ENCODE data around the gene TTLL9.

Gene TTLL9

GRCh38 chr20:31951530-31952453, 81.4 kb downstream of the TTLL9 start, which contains the start of gene PDRG1:
Gene PDRG1 (minus strand): TSS chr20:31952046. CDS start chr20:31951961, 85 bp downstream.
- TF ChIP-seq, protein P1, sequence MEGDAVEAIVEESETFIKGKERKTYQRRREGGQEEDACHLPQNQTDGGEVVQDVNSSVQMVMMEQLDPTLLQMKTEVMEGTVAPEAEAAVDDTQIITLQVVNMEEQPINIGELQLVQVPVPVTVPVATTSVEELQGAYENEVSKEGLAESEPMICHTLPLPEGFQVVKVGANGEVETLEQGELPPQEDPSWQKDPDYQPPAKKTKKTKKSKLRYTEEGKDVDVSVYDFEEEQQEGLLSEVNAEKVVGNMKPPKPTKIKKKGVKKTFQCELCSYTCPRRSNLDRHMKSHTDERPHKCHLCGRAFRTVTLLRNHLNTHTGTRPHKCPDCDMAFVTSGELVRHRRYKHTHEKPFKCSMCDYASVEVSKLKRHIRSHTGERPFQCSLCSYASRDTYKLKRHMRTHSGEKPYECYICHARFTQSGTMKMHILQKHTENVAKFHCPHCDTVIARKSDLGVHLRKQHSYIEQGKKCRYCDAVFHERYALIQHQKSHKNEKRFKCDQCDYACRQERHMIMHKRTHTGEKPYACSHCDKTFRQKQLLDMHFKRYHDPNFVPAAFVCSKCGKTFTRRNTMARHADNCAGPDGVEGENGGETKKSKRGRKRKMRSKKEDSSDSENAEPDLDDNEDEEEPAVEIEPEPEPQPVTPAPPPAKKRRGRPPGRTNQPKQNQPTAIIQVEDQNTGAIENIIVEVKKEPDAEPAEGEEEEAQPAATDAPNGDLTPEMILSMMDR (IDR thresholded peaks at IDR 0.05; ENCODE audit: insufficient read depth, low read length, poor library complexity, severe bottlenecking) = peak; percentile 97
- H3K36me3 ChIP-seq (ENCODE audit: control insufficient read depth, insufficient read depth, low read length) = peaks cover 12% of the 10 kb centered on the region
- DNase-seq (ENCODE audit: extremely low read depth, insufficient read length) = peak; percentile 95

DNA sequence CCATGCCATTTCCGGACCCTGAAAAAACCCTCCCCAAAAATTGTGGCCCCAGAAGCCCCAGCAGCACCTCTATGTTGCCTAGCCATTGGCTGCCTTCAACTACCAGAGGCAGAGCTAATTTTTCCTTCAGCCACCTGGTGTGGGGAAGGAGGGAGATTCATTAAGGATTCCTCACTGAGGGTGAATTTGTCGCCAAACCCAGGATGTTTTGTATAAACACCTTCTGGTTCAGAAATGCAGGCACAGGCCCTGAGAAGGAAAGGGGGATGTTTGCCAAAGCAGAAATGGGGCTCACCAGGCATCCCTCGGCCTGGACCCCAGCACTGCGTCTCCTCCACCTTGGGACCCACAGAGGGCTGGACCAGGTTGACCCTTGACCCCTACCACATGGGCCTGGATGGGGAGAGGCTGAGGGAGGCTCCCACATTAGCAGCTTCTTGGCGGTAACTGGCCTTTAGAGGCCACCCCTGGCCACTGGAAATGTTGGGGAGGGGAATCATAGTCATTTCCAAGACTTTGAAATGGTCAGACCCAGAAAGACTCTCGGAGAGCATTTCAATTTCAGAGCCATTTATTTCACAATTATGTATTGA, 83.2 kb downstream of the TTLL9 start:
- H3K27me3 ChIP-seq (replicated peaks; ENCODE audit: control insufficient read depth, insufficient read depth, low read length) = no peaks in the 10 kb centered on the region
- H3K36me3 ChIP-seq (ENCODE audit: control insufficient read depth, insufficient read depth, low read length) = peaks cover under 1% of the 10 kb centered on the region
- DNase-seq (ENCODE audit: extremely low read depth, insufficient read length) = no peak
- TF ChIP-seq, protein P1 (IDR thresholded peaks at IDR 0.05; ENCODE audit: insufficient read depth, low read length, poor library complexity, severe bottlenecking) = no peak
- no peak overlapping the region for H3K4me3 ChIP-seq (replicated peaks; ENCODE audit: low read depth, low read length)

More at GRCh38 chr20:31951530-31952453, 81.4 kb downstream of the TTLL9 start, which contains the start of gene PDRG1:
- Histone ChIP-seq H3K4me3 (replicated peaks; ENCODE audit: low read depth, low read length) (peak within 1 kb of the TSS; percentile 74), H3K27me3 (replicated peaks; ENCODE audit: control insufficient read depth, insufficient read depth, low read length) (no peaks in the 10 kb centered on the region)

- no peaks in the 10 kb centered on the region; the same call in 1 of the 2 replicates for H3K27me3 ChIP-seq (replicated peaks; ENCODE audit: control insufficient read depth, insufficient read depth, low read length)
- TF ChIP-seq, protein P1 (IDR thresholded peaks at IDR 0.05; ENCODE audit: insufficient read depth, low read length, poor library complexity, severe bottlenecking) = no peak
Measured at GRCh38 chr20:31954500-31954899, 84.1 kb downstream of the TTLL9 start.

GRCh38 chr20:31956556-31957526, 86.4 kb downstream of the TTLL9 start:
- H3K36me3 ChIP-seq (ENCODE audit: control insufficient read depth, insufficient read depth, low read length) = no peaks in the 10 kb centered on the region
- no peak for DNase-seq (ENCODE audit: extremely low read depth, insufficient read length)
- no peaks in the 10 kb centered on the region; the same call in none of the 2 replicates for H3K27me3 ChIP-seq (replicated peaks; ENCODE audit: control insufficient read depth, insufficient read depth, low read length)
- no peak overlapping the region for H3K4me3 ChIP-seq (replicated peaks; ENCODE audit: low read depth, low read length)
- TF ChIP-seq, protein P1 (IDR thresholded peaks at IDR 0.05; ENCODE audit: insufficient read depth, low read length, poor library complexity, severe bottlenecking) = no peak

More at GRCh38 chr20:31954500-31954899, 84.1 kb downstream of the TTLL9 start:
- DNase-seq (ENCODE audit: extremely low read depth, insufficient read length) = no peak
- Histone ChIP-seq H3K36me3 (ENCODE audit: control insufficient read depth, insufficient read depth, low read length) (no peaks in the 10 kb centered on the region), H3K4me3 (replicated peaks; ENCODE audit: low read depth, low read length) (no peak overlapping the region)

GRCh38 chr20:31962761-31963160, 92.3 kb downstream of the TTLL9 start:
- TF ChIP-seq, protein P1 (IDR thresholded peaks at IDR 0.05; ENCODE audit: insufficient read depth, low read length, poor library complexity, severe bottlenecking) = no peak
- Histone ChIP-seq H3K36me3 (ENCODE audit: control insufficient read depth, insufficient read depth, low read length) (no peaks in the 10 kb centered on the region), H3K4me3 (replicated peaks; ENCODE audit: low read depth, low read length) (no peak overlapping the region), H3K27me3 (replicated peaks; ENCODE audit: control insufficient read depth, insufficient read depth, low read length) (no peaks in the 10 kb centered on the region; the same call in none of the 2 replicates)
- no peak for DNase-seq (ENCODE audit: extremely low read depth, insufficient read length)
